GM19035 (cell line): ENCODE measurements around the gene UBN2.
"Not testable (repeated sequence)": the region's sequence is repeated elsewhere in the genome, so short reads cannot be mapped to it uniquely, and the experiment has no call there.

Experiments used
- ATAC-seq: cut with Tn5 transposase; IDR thresholded peaks from one replicate; pipeline ENCODE4 v1.9.1; 2021; ENCODE audit not compliant: unreplicated experiment

The UBN2 gene

DNA sequence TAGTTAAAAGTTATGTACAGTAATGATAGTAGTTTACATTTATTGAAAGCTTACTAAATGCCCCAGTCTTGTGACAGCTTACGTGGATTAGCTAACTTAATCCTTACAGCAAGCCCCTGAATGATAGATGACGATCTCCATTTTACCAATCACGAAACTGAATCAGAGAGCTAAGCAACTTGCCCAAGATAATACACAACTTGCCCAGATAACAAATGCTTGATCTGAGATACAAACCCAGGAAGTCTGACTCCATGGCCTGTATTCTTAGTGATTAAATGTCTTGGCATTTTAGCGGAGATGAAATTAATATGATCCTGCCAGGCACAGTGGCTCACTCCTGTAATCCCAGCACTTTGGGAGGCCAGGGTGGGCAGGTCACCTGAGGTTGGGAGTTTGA is 63.2 kb downstream of the UBN2 start:
- ATAC-seq: no peak

DNA sequence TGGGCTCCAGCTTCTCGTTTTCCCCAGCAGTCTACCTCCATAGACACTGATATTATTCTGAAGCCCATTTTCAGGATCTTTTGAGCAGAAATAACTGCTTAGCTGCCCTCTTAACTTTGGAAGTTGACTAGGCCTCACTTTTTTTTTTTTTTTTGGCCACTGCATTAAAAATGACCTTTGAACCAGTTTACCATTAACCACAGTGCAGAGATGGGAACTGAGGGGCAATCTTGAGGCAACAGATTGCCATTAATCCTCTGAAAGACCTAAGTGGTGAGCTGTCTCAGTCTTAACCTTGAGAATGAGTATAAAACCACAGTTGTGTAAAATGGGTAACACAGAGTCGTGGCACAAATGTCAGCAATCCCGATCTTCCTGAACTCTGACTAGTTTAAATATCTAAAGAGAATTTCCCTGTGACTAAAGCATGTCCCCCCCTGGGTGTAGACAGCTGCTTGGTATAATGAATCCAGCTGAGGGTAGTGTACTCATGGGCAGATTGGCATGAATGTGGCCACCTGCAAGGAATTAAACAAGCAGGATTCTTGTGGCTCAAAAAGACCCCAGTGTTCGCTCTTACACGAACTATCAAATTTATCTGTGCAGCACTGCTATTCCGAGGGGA is 64.0 kb downstream of the UBN2 start:
- no peak for ATAC-seq

DNA sequence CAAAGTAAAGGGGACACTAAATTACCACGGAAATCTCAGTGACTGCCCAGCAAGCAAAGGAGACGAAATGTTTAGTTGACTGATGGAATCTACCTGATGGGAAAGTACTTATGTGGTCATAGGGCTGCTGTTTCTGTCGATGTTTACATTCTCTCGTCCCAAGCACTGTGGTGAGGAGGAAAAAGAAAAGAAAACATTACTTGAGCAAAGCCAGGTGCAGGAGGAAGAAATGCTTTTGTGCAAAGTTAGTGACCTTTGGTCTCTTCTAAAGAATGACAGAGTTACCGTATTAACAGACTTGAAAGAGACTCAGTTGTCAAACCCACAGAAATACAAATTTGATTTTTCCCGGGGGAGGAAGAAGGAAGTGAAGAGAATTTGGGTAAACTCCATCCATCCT is 66.8 kb downstream of the UBN2 start:
- no peak for ATAC-seq

DNA sequence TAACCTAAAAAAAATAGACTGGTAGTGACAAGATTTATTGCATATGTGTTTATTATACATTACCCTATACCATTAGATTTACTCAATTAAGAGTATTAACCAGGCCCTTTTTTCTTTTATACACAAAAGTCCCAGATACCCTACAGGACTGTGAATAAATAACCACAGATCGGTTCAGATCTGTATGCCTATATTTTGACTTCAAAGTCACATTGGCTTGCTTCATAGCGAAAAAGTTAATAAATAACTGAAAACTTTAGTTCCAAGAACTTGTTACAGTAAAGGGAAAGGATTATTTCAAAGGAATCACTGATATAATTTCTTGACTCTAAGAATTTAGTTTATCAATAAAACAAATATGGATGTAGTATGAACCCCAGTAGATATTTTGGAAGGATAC is 68.3 kb downstream of the UBN2 start:
- ATAC-seq: no peak

DNA sequence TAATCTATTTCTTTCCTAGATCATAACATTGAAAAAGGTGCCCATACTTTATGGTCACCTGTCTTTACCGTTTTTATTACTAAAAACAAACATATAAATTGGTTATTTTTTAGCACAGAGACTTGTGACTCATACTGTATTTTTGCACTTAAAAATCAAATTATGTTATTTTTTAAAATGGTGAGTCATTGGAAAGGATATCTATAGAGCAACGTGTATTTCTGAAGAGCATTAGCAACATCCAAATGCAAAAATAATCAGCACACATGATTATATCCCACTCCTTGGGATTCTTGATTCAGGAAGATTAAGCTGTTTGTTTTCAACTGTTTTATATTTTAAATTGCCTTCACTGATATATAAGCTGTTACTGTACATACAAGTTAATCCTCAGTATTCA is 69.4 kb downstream of the UBN2 start:
- ATAC-seq: no peak

DNA sequence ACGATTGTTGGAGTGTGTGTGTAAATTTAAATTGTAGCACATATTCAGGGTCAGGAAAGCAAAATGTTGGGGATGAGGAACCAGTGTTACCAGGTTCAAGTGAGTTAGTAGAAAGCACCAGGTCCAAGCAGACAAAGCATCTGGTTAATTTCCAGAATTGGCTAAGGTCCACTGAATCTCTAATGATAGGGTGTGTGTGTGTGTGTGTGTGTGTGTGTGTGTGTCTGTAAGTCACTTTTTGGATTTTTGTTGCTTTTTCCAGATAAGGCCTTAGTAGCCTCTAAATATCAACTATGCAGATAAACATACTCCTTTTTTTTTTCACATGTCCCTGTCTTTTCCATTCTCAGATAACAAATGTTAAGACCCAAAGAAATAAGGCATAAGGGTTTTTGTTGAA is 73.5 kb downstream of the UBN2 start:
- no peak for ATAC-seq

DNA sequence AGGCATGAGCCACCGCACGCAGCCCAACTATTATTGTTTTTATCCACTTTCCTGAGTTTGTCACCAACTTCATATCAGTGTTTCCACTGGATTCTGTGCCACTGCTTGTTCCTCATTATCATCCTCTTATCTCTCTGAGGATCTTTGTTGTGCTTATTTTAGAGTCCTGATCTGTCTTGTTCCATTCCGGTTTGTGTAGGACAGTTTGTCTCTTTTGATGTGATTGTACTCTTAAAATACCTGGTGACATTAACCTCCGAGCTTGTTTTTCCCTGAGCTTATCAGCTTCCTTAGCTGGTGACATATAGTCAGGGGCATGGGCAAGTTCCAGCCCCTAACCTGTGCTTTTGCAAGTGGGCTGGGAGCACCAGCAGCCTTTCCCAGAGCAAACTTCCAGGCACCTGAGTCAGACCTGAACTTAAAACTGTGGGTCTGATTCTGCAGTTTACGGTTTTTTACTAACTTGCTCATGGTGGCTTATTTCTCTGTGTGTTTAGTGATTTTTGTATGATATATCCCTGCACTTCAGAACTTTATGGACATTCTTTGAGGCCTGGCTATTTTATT is 87.0 kb downstream of the UBN2 start:
- no peak for ATAC-seq

DNA sequence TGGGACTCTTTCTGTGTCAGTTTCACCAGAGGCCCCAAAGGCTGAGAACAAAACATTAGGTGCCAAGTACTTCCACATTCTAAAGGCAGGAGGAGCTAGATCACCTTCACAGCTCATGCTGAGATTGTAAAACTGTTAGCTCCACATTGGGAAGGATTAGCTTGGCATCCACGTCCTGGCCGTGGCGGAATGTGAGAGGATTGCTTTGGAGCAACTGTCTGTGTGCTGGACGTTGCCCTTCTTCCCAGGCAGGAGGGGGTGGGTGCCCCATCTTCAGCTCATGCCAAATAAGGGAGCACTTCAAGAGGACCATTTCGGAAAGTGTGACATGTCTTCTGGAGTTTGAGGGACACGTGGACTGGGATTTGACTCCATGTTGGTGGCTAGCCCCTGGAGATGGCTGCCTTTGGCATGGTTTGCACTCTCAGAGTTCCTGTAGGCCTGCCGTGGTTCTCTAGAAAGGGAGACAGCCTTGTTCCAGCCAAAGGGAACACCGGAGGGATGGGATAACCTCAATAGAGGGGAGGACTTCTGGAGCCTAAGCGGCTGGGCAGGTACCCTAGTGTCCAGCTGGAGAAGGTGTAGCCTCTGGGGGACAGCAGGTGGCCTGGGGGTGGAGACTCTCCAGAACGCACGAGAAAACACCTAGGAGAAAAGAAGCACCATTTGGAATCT is 90.2 kb downstream of the UBN2 start:
- ATAC-seq: no peak

DNA sequence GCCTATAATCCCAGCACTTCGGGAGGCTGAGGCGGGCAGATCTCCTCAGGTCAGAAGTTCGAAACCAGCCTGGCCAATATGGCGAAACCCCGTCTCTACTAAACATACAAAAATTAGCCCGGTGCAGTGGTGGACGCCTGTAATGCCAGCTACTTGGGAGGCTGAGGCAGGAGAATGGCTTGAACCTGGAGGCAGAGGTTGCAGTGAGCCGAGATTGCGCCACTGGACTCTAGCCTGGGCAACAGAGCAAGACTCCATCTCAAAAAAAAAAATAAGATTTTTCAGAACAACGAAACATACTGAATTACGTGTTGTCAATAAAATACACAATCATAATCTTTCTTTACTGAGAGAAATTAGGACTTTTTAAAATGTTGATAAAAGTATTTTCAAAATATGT is 93.7 kb downstream of the UBN2 start:
- ATAC-seq: not testable (repeated sequence)

DNA sequence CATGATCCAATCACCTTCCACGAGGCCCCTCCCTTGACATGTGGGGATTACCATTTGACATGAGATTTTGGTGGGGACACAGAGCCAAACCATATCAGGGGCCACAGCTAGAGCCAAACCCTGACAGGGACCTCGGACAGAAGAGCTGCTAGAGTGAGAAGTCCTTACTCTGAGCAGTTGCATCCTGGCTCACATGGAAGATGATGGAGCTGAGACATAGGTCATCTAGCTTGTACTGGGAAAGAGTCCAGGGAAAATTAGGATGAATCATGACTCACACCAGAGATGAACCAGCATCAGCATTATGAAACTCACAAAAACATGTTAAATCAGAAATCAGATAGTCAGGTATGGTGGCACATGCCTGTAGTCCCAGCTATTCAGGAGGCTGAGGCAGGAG is 97.3 kb downstream of the UBN2 start:
- no peak for ATAC-seq

DNA sequence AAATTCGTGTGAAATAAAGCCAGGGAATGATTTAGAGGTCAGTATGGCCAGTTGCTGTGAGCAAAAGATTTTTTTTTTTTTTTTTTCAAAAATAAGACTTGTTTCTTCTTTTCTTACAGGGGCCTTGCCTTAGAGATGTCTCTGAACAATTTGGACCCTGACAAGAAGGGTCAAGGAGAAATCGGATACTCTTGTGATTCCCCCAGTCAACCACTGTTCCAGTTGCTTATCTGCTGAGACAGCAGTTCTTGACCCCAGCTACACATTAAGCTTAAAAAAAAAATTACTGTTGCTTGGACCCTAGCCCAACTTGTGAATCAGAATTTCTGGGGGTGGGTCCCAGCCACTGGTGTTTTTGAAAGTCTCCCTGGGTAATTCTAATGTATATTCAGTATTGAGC is 98.1 kb downstream of the UBN2 start:
- no peak for ATAC-seq

DNA sequence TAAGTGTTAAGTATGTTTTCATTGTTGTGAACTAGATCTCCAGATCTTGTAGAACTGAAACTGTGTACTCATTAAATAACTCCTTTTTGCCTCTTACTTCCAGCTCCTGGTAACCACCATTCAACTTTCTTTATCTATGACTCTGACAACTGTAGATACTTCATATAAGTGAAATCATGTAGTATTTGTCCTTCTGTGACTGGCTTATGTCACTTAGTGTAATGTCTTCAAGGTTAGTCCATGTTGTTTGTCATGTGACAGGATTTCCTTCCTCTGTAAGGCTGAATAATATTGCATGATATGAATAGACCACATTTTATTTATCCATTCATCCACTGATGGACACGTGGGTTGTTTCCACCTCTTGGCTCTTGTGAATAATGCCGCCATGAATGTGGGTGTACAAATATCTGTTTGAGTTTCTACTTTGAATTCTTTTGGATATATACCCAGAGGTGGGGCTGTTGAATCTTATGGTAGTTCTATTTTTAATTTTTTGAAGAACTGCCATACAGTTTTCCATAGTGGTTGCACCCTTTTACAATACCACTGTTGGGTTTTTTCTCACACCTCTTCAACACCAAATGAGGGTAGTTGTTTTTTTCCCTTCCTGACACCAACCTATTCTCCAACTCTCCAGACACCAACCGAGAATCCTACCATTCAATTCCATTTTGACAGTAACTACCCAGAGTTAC is 99.4 kb downstream of the UBN2 start:
- no peak for ATAC-seq

DNA sequence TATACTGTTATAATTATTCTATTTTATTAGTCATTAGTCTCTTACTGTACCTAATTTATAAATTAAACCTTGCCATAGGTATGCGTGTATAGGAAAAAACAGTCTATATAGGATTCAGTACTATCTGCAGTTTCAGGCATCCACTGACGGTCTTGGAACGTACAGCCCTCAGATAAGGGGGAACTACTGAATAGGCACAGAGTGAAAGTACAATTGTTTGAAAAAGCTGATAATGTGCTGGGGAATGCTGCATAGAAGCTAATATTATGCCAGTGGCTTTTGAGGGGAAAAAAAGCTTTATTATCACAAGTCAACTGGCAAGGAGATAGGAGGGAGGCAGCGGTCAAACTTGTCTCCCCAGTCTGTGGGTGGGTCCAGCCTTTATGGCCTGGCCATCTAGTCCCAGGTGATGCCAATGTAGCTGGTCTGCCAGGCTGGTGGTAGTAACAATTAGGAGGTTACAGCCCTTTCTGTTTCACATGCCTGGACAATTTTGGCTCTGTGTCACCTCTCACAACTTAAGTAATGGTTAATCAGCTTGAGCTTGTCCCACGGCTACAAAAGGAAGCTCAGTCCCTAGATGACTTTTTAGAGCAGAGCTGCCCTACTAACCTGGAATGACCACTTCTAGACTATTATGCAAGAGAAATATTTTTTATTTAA is 101.8 kb downstream of the UBN2 start:
- ATAC-seq: no peak

DNA sequence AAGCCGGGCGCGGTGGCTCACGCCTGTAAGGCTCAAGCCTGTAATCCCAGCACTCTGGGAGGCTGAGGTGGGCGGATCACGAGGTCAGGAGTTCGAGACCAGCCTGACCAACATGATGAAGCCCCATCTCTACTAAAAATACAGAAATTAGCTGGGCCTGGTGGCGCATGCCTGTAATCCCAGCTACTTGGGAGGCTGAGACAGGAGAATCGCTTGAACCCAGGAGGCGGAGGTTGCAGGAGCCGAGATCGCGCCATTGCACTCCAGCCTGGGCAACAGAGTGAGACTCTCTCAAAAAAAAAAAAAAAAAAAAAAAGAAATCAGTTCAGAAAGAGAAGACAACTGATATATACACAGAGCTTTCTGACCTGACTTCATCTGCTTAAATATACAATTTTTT is 102.4 kb downstream of the UBN2 start:
- ATAC-seq: not testable (repeated sequence)

DNA sequence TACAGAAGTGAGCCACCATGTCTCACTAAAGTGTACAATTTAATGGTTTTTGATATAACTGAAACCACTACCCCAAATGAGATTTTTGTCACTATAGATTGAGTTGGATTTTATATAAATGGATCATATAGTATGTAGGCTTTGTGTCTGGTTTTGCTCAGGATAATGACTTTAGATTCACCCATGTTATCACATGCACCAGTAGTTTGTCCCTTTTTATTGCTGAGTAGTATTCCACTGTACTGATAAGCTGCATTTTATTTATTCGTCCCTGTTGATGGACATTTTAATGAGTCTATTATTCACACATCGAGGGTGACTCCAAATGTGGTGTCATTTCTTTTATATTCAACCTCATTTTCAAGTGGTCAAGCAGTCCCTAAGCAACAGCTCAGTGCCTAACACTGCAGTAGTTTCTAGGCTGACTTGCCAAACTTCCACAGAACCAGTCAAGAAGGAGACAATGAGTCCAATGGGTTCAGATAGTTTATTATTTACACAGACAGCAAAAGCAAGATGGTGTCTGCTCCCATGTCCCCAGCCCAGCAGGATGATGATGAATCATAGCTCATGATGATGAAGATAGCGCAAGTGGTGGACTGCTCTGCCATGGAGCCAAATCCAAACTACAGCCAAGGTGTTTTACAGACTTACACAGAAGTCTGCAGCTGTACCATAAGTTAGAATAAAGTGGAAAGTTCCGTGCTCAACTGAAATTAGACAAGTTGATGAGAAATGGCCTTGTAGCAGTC is 103.5 kb downstream of the UBN2 start:
- no peak for ATAC-seq

DNA sequence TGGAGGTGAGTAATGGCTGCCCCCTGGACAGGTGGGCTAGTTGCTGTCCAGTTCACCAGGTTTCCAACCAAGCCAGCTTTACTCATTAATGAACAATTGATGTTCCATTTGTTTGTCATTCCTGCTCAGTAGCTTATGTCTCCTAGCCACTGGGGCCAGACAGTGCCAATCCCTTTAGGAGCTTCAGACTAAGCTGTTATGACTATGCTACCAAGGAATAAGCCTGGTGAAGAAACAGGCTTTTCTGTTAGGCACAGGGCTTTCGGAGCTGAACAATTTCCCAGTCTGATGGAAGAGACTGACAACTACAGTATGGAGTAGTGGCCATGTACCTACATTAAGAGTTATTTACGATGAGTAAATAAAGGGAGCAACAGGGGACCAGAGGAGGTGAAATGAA is 108.0 kb downstream of the UBN2 start:
- ATAC-seq: no peak

DNA sequence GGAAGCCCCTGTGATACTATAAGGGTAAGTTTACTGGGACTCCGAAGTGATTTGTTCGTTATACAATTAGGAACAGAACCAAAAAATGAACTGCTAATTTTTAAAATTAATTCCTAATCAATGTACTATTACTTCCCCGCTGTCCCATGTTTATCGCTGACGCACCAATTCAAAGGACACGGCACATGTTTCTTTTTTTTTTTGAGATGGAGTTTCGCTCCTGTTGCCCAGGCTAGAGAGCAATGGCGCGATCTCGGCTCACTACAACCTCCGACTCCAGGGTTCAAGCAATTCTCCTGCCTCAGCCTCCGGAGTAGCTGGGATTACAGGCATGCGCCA is 108.6 kb downstream of the UBN2 start:
- ATAC-seq: no peak

DNA sequence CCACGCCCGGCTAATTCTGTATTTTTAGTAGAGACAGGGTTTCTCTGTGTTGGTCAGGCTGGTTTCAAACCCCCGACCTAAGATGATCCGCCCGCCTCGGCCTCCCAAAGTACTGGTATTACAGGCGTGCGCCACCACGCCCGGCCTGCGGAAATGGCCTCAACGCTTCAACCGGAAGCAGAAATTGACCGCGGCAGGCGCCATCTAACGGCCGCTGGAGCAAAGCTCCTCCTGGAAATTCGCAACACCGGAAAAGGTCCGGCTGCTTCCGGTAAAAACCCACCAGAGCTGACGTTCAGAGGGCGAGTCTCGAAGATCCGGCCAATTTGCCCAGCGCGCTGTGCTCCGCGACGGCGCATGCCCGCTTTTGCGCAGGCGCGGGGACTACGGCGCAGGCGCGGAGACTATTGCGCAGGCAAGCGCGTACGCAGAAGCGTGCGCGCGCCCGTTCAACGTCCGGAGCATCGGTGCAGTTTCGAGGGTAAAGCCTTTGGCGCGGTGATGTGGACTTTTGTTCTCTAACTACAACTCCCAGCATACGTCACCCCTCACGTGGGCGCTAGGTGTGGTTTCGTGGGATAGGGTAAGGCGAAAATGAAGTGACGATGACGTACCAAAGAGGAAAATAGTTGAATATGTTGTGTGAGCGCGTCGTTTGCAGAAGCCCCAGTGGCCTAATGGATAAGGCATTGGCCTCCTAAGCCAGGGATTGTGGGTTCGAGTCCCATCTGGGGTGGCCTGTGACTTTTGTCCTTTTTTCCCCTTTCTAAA is 109.2 kb downstream of the UBN2 start:
- ATAC-seq: peak; percentile 83

DNA sequence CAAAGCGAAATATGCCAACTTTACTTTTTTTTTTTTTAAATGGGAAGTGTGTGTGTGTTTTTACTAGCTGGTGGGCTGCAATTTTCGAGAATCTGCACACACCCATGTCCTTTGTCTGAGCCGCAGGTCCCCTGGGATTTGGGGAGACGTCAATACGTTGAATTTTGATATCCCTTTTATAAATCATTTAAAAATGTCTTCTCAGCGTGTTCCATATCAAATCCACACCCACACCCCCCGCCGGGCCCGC is 109.7 kb downstream of the UBN2 start:
- ATAC-seq: no peak

DNA sequence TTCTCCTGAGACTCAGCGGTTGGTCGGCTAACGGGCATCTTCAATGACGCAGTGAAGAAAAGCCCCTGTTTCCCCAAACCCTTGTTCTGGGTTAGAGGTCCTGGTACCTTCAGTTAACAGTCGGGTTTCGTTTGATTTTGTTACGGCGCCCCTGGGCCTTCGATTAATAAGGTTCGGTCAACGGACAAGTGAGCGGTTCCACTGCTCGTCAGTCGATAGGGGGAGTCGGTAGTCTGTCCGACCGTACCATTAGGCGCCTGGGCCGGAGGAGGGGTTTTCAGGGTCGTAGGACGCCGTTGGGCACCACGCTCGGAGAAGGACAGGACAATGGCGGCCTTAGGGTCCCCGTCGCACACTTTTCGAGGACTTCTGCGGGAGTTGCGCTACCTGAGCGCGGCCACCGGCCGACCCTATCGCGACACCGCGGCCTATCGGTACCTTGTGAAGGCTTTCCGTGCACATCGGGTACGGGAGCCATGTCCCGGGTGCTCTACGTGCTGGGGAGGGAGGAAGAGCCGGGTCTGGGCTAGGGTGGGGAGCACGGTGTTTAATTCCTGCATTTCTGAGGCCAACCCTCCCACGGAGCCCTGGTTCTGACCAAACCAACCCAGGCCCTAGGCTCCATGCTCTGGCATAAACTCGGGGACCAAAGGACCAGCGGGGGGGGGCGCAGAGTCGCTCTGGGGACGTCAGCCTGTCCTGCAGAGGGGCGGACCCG is 110.2 kb downstream of the UBN2 start, which contains the start of gene FMC1:
Gene FMC1, plus strand, starts transcription at position 280 of the 718 bp plus-strand sequence. Its CDS starts 48 bp downstream, at position 328.
- peak; percentile 52 for ATAC-seq
